ENCODE data around the gene ABCF3.

The ABCF3 gene

GRCh38 chr3:184237211-184237610 is 51.2 kb downstream of the ABCF3 start:
- TF ChIP-seq, protein P1, sequence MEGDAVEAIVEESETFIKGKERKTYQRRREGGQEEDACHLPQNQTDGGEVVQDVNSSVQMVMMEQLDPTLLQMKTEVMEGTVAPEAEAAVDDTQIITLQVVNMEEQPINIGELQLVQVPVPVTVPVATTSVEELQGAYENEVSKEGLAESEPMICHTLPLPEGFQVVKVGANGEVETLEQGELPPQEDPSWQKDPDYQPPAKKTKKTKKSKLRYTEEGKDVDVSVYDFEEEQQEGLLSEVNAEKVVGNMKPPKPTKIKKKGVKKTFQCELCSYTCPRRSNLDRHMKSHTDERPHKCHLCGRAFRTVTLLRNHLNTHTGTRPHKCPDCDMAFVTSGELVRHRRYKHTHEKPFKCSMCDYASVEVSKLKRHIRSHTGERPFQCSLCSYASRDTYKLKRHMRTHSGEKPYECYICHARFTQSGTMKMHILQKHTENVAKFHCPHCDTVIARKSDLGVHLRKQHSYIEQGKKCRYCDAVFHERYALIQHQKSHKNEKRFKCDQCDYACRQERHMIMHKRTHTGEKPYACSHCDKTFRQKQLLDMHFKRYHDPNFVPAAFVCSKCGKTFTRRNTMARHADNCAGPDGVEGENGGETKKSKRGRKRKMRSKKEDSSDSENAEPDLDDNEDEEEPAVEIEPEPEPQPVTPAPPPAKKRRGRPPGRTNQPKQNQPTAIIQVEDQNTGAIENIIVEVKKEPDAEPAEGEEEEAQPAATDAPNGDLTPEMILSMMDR (IDR thresholded peaks at IDR 0.05), result no peak

- TF ChIP-seq, protein P1 (IDR thresholded peaks at IDR 0.05), result no peak
Observed at GRCh38 chr3:184237807-184238206, 51.8 kb downstream of the ABCF3 start.

- TF ChIP-seq, protein P1 (IDR thresholded peaks at IDR 0.05), result no peak
Observed at GRCh38 chr3:184238246-184238818, 52.3 kb downstream of the ABCF3 start.

DNA sequence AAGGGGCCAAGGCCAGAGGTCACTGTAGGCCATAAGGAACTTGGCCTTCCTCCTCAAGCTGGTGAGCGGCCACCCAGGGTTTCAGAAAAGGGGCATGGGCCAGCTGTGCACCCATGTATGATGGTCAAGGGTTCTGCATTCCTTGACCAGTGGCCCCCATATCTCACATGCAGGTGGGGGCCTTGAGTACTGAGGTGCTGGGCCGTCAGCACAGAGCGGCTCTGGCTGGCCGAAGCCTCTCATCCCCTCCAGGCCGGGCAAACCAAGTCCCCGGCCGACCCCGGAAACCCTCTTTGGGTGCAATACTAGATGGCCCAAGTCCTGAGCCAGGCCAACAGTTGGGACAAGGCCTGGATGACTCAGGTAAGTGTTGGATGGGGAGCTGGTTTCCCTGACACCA is 53.2 kb downstream of the ABCF3 start:
- TF ChIP-seq, protein P1 (IDR thresholded peaks at IDR 0.05), result no peak

DNA sequence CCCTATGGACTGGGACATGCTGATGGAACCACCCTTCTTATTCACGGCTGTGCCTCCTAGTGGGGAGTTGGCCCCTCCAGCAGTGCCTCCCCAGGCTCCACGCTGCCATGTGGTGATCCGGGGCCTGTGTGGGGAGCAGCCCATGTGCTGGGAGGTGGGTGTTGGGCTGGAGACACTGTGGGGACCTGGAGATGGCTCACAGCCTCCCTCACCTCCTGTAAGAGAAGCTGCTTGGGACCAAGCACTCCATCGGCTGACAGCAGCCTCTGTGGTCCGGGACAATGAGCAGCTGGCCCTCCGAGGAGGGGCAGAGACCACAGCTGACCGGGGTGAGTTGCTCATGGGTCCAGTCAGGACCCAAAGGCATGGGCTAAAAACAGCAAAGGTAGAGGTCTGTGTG is 53.7 kb downstream of the ABCF3 start:
- TF ChIP-seq, protein P1 (IDR thresholded peaks at IDR 0.05), result no peak

GRCh38 chr3:184240384-184241140 is 54.6 kb downstream of the ABCF3 start:
- TF ChIP-seq, protein P1 (IDR thresholded peaks at IDR 0.05), result no peak

- TF ChIP-seq, protein P1 (IDR thresholded peaks at IDR 0.05), result no peak
Observed at GRCh38 chr3:184241141-184241446, 55.1 kb downstream of the ABCF3 start.

Data from LNCAP (cell line).